Calu3 (cell line): ENCODE data around the gene LGR4. TPM values are rescaled to one million over a fixed set of nuclear protein-coding genes. Genes with fewer than 3 reads are reported as not detected.

Source experiments
- BruUV-seq: library from RNA; stranded (reverse); fragments of 400-500 nt; replicated peaks from 2 replicates; lab custom pipeline; 2021; lab: Mats Ljungman, UMichigan
- CTCF ChIA-PET: fragments of 300-600 bp; sonication (Branson Sonifier 250); formaldehyde crosslinking; loops from one replicate; lab custom pipeline; 2022; ENCODE audit warnings: antibody characterized with exemption; lab: Charles Lee
- DNase-seq: peaks from one replicate; pipeline ENCODE4 v3.0.0; 2022
- H3K27ac Mint-ChIP-seq: one replicate; pipeline ENCODE4 v1.8.0; 2022; ENCODE audit warnings: mixed read lengths; ENCODE audit not compliant: unreplicated experiment
- H3K27me3 Mint-ChIP-seq: one replicate; pipeline ENCODE4 v1.8.0; 2022; ENCODE audit warnings: mixed read lengths; ENCODE audit not compliant: unreplicated experiment
- H3K36me3 Mint-ChIP-seq: one replicate; pipeline ENCODE4 v1.8.0; 2022; ENCODE audit warnings: mild to moderate bottlenecking, moderate library complexity, mixed read lengths; ENCODE audit not compliant: insufficient read depth, unreplicated experiment
- H3K4me1 Mint-ChIP-seq: one replicate; pipeline ENCODE4 v1.8.0; 2022; ENCODE audit warnings: mild to moderate bottlenecking, low read depth, mixed read lengths; ENCODE audit not compliant: unreplicated experiment
- H3K4me3 Mint-ChIP-seq: one replicate; pipeline ENCODE4 v1.8.0; 2022; ENCODE audit warnings: mild to moderate bottlenecking, low read depth, moderate library complexity, mixed read lengths; ENCODE audit not compliant: unreplicated experiment
- H3K9me3 Mint-ChIP-seq: one replicate; pipeline ENCODE4 v1.8.0; 2022; ENCODE audit warnings: low read depth, mixed read lengths; ENCODE audit not compliant: unreplicated experiment
- CTCF ChIP-seq: fragments of 200-600 bp; IDR thresholded peaks from one replicate; pipeline ENCODE4 v1.8.0; 2022; ENCODE audit warnings: antibody characterized with exemption; ENCODE audit not compliant: unreplicated experiment
- intact Hi-C: fragments of 100-400 bp; cut with micrococcal nuclease; formaldehyde crosslinking; loops from one replicate; pipeline ENCODE4 v1.10.0; 2022; ENCODE audit not compliant: unreplicated experiment
- total RNA-seq: library from RNA; stranded (reverse); gene quantifications from 2 replicates; pipeline ENCODE4 v1.2.3, GENCODE V29; 2022

The LGR4 gene
- total RNA-seq, 1 experiment from 2014 or later: 50.0 TPM

DNA sequence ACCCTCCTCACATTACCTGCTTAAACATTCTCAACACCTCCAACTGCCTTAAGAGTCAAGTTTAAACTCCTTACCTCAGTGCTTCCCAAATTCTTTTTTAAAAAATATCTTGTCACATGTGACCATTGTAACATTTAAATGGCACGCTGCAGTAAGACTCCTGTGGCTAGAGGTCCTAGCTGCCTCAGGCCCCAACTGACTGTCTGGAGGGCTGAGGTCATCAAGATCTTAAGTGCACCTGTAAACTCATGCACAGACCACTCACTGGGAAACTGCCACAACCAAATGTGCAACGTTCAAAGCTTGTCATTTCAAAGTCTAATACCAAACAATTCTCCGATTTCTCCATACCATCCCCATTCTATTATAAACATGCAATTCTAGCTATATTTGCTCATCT lies 93.1 kb downstream of the LGR4 start:
- intact Hi-C loops: no loop called here
- H3K9me3 Mint-ChIP-seq: no peaks in the 10 kb centered on the region
- DNase-seq: no peak
- H3K27me3 Mint-ChIP-seq: no peaks in the 10 kb centered on the region
- peak overlapping the region; percentile 41 for H3K27ac Mint-ChIP-seq
- CTCF ChIA-PET: no interaction called here
- peaks cover 15% of the 10 kb centered on the region for H3K36me3 Mint-ChIP-seq
- no TSS peak for BruUV-seq
- TF ChIP-seq CTCF: no peak
- H3K4me1 Mint-ChIP-seq: peaks cover 35% of the 10 kb centered on the region
- no peak overlapping the region for H3K4me3 Mint-ChIP-seq

DNA sequence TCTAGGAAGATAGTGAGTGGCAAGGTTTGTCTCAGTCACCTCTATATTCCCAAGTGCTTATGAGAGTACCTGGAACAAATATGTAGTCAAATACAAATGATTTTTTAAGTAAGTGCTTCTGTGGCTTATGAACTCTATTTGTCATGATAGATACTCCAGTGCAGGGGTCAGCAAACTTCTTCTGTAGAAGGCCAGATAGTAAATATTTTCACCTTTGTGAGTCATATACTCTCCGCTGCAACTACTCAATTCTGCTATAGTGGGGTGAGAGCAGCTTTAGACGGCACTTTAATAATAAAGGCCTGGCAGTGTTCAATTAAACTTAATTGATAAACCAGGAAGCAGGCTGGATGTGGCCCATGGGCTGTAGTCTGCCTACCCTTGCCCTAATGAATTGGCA lies 97.2 kb downstream of the LGR4 start:
- CTCF ChIA-PET: interaction anchor here (0.7 to 0.9 kb wide), 2 partner anchors 16 to 19 kb away, joined by 4 read pairs; no protein-coding TSS in a partner anchor

DNA sequence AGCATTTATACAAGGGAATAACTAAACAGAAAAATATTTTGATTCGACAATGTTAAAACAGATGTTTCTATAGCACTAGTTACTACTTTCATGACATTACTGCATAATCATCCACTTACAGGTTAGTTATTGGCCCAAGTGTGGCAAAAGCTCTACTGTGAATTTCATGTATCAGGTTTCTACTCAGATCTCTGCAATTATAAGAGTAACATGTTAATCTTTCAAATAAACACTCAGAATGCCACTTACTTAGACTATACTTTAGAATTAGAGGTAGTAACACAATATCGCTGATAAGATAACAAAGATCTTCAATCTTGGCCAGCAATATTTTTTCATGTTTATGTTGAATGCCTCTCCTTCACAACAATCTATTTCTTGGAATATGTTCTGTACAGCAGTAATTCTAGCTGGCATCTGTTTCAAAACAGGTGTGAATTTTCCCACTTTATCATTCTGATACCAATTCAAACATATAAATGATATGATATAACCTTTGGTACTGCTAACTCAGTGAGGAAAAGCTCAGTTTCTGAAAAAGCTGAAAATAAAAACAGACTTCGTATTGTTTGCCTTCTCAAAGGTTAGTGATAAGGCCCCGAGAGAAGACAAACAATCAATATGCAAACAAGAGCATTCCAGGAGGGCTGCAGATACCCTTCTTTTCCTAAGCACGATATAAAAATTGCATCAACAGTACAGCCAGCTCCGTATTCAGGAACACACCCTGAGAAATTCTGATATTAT lies 98.6 kb downstream of the LGR4 start:
- BruUV-seq: no TSS peak
- Mint-ChIP-seq H3K36me3 (peaks cover 3% of the 10 kb centered on the region), H3K4me1 (peaks cover 23% of the 10 kb centered on the region)

More for the DNA sequence above, 97.2 kb downstream of the LGR4 start:
- H3K4me3 Mint-ChIP-seq: no peak overlapping the region
- BruUV-seq: no TSS peak
- intact Hi-C loops: no loop called here
- peaks cover 30% of the 10 kb centered on the region for H3K4me1 Mint-ChIP-seq
- no peak for TF ChIP-seq CTCF
- H3K36me3 Mint-ChIP-seq: peaks cover 9% of the 10 kb centered on the region
- no peak overlapping the region for H3K27ac Mint-ChIP-seq
- no peak for DNase-seq
- H3K27me3 Mint-ChIP-seq: no peaks in the 10 kb centered on the region
- H3K9me3 Mint-ChIP-seq: no peaks in the 10 kb centered on the region

DNA sequence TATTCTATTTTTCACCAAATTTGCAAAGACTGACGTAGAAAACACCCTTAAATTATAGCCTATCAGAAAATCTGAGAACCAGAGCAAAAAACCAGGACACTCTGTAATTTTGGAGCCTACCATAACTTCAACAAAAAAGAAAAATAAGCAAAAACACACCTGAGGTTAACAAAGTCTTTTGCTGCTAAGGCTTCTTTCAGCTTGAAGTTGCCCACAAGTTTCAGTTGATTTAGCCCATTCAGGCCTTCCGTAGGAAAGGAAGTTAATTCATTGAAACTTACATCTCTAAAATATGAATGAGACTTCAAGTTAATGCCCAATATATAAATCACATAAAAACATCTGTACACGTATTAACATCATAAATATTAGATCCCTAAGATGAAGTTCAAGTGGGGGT lies 99.2 kb downstream of the LGR4 start:
- peaks cover 17% of the 10 kb centered on the region for H3K4me1 Mint-ChIP-seq
- no peak for DNase-seq
- H3K27ac Mint-ChIP-seq: no peak overlapping the region
- H3K9me3 Mint-ChIP-seq: no peaks in the 10 kb centered on the region
- CTCF ChIA-PET: interaction anchor here (1.7 kb wide), 1 partner anchor 17 kb away, joined by 6 read pairs; no protein-coding TSS in a partner anchor
- H3K27me3 Mint-ChIP-seq: no peaks in the 10 kb centered on the region
- intact Hi-C loops: no loop called here
- TF ChIP-seq CTCF: no peak
- H3K36me3 Mint-ChIP-seq: no peaks in the 10 kb centered on the region
- no peak overlapping the region for H3K4me3 Mint-ChIP-seq
- no TSS peak for BruUV-seq

More for the DNA sequence above, 98.6 kb downstream of the LGR4 start:
- H3K4me3 Mint-ChIP-seq: no peak overlapping the region
- H3K9me3 Mint-ChIP-seq: no peaks in the 10 kb centered on the region
- DNase-seq: no peak
- intact Hi-C loops: no loop called here
- CTCF ChIA-PET: interaction anchor here (1.7 kb wide), 1 partner anchor 16 kb away, joined by 6 read pairs; no protein-coding TSS in a partner anchor
- no peak for TF ChIP-seq CTCF
- no peaks in the 10 kb centered on the region for H3K27me3 Mint-ChIP-seq
- no peak overlapping the region for H3K27ac Mint-ChIP-seq
